HCT116 (cell line): ENCODE data around the gene SNAP29. TPM values are rescaled to one million over a fixed set of nuclear protein-coding genes. Genes with fewer than 3 reads are reported as not detected.

Experiments used
- ATAC-seq: fragments of 200-7000 bp; cut with Tn5 transposase; 2 replicates; pipeline ENCODE4 v1.9.1; 2020; ENCODE audit warnings: mild to moderate bottlenecking, moderate library complexity
- BruUV-seq: library from RNA; stranded (reverse); fragments of 400-500 nt; replicated peaks from 2 replicates; lab custom pipeline; 2021; lab: Mats Ljungman, UMichigan
- CTCF ChIA-PET: fragments of 300-600 bp; sonication (Branson Sonifier 250); formaldehyde crosslinking; loops from one replicate; lab custom pipeline; 2021; ENCODE audit warnings: antibody characterized with exemption; lab: Charles Lee
- POLR2A ChIA-PET: fragments of 300-600, 350-600 bp; sonication (Branson Sonifier 250); formaldehyde crosslinking; loops from one replicate; lab custom pipeline; 2021; ENCODE audit warnings: antibody characterized with exemption; lab: Charles Lee
- RAD21 ChIA-PET, 2 experiments: fragments of 300-600 bp; sonication (Branson Sonifier 250); formaldehyde crosslinking; loops; one replicate each; lab custom pipeline; 2023; ENCODE audit warnings: low total read pairs in 2 of 2; ENCODE audit not compliant: uncharacterized antibody in 2 of 2, unreplicated experiment in 2 of 2, low non-redundant PET in 1 of 2; lab: Charles Lee
- DNase-seq: peaks from one replicate; pipeline ENCODE4 v3.0.0-alpha.2; 2010; ENCODE audit warnings: low read depth, low spot score
- H2AFZ ChIP-seq: fragments of 200-600 bp; shearing (Covaris generic), sonication (generic); 2 replicates; pipeline ENCODE4 v1.6.1; 2017; ENCODE audit warnings: low read depth, mixed run types, mixed read lengths, antibody characterized with exemption, low read length; ENCODE audit not compliant: poor library complexity, severe bottlenecking
- H3K27ac ChIP-seq: 2 replicates; pipeline ENCODE4 v1.5.1; 2012; ENCODE audit warnings: low read depth, low read length
- H3K27me3 ChIP-seq: fragments of 200-600 bp; sonication (generic); 2 replicates; pipeline ENCODE4 v1.6.1; 2016; ENCODE audit warnings: mixed run types, low read length, mixed read lengths; ENCODE audit not compliant: insufficient read depth
- H3K36me3 ChIP-seq, 2 experiments: fragments of 200-500 bp in 1 of 2; fragments of 200-600 bp in 1 of 2; sonication (Bioruptor generic) in 1 of 2; sonication (generic) in 1 of 2; 2 replicates each; pipeline versions ENCODE4 v1.5.1 to v1.6.1; 2014 to 2016; ENCODE audit warnings: low read length in 2 of 2, inconsistent platforms in 1 of 2, mixed read lengths in 1 of 2, mixed run types in 1 of 2; ENCODE audit not compliant: insufficient read depth in 2 of 2, control insufficient read depth in 1 of 2
- H3K4me1 ChIP-seq, 2 experiments: fragments of 200-600 bp in 1 of 2; sonication (generic) in 1 of 2; 2 replicates each; pipeline versions ENCODE4 v1.5.1 to v1.6.1; 2012 to 2017; ENCODE audit warnings: low read length in 2 of 2, inconsistent platforms in 1 of 2, mild to moderate bottlenecking in 1 of 2, mixed read lengths in 1 of 2, mixed run types in 1 of 2, moderate library complexity in 1 of 2; ENCODE audit not compliant: insufficient read depth in 2 of 2, control insufficient read depth in 1 of 2
- H3K4me2 ChIP-seq: fragments of 200-600 bp; sonication (generic); 2 replicates; pipeline ENCODE4 v1.6.1; 2017; ENCODE audit warnings: mixed run types, low read length, mixed read lengths
- H3K4me3 ChIP-seq, 2 experiments: fragments of 200-600 bp in 1 of 2; sonication (generic) in 1 of 2; replicated peaks in 1 of 2; 2 replicates each; pipeline ENCODE4 v1.5.1; 2011 to 2016; ENCODE audit warnings: low read length in 2 of 2, control low read depth in 1 of 2, low read depth in 1 of 2, mild to moderate bottlenecking in 1 of 2, mixed read lengths in 1 of 2, mixed run types in 1 of 2
- H3K79me2 ChIP-seq: fragments of 200-600 bp; sonication (generic); 2 replicates; pipeline ENCODE4 v1.6.1; 2017; ENCODE audit warnings: mild to moderate bottlenecking, mixed run types, low read length, moderate library complexity, mixed read lengths; ENCODE audit not compliant: insufficient read depth
- H3K9ac ChIP-seq: fragments of 200-600 bp; sonication (generic); 2 replicates; pipeline ENCODE4 v1.6.1; 2016; ENCODE audit warnings: low read length, mixed read lengths
- H3K9me2 ChIP-seq: fragments of 200-600 bp; sonication (generic), shearing (Covaris generic); 2 replicates; pipeline ENCODE4 v1.6.1; 2017; ENCODE audit warnings: mixed run types, mild to moderate bottlenecking, moderate library complexity; ENCODE audit not compliant: insufficient read depth
- H3K9me3 ChIP-seq, 2 experiments: fragments of 200-500 bp in 1 of 2; fragments of 200-600 bp in 1 of 2; sonication (Bioruptor generic) in 1 of 2; sonication (generic) in 1 of 2; 2 replicates each; pipeline ENCODE4 v1.6.1; 2014 to 2017; ENCODE audit warnings: low read length in 2 of 2, mixed read lengths in 2 of 2, inconsistent platforms in 1 of 2, low read depth in 1 of 2, mild to moderate bottlenecking in 1 of 2, mixed run types in 1 of 2, moderate library complexity in 1 of 2; ENCODE audit not compliant: control insufficient read depth in 1 of 2, insufficient read depth in 1 of 2
- H4K20me1 ChIP-seq: fragments of 200-600 bp; sonication (generic), shearing (Covaris generic); 2 replicates; pipeline ENCODE4 v1.6.1; 2017; ENCODE audit warnings: mixed run types, mild to moderate bottlenecking, moderate library complexity; ENCODE audit not compliant: insufficient read depth
- CEBPB ChIP-seq: IDR thresholded peaks from 2 replicates; pipeline ENCODE4 v1.6.1; 2012; ENCODE audit warnings: low read depth
- EGR1 ChIP-seq: IDR thresholded peaks from 2 replicates; pipeline ENCODE4 v1.6.1; 2012; ENCODE audit warnings: low read depth
- ELF1 ChIP-seq: IDR thresholded peaks from 2 replicates; pipeline ENCODE4 v1.6.1; 2012; ENCODE audit warnings: low read depth, borderline replicate concordance
- EZH2 ChIP-seq: fragments of 200-600 bp; sonication (generic); IDR thresholded peaks from 2 replicates; pipeline ENCODE4 v1.6.1; 2017; ENCODE audit warnings: antibody characterized with exemption, mixed run types
- EZH2phosphoT487 ChIP-seq: fragments of 200-600 bp; IDR thresholded peaks from 2 replicates; pipeline ENCODE4 v1.6.1; 2018; ENCODE audit warnings: antibody characterized with exemption, borderline replicate concordance
- FOSL1 ChIP-seq: IDR thresholded peaks from 2 replicates; pipeline ENCODE4 v1.6.1; 2012; ENCODE audit warnings: low read depth
- JUND ChIP-seq: IDR thresholded peaks from 2 replicates; pipeline ENCODE4 v1.6.1; 2012
- POLR2A ChIP-seq: IDR thresholded peaks from 2 replicates; pipeline ENCODE4 v1.7.0; 2011; ENCODE audit warnings: borderline replicate concordance; ENCODE audit not compliant: insufficient read depth, insufficient read length; ENCODE audit errors: extremely low read depth
- POLR2AphosphoS5 ChIP-seq: IDR thresholded peaks from 2 replicates; pipeline ENCODE4 v1.6.1; 2011; ENCODE audit warnings: mild to moderate bottlenecking, low read depth, low read length, moderate library complexity
- SIN3A ChIP-seq: IDR thresholded peaks from 2 replicates; pipeline ENCODE4 v1.6.1; 2012; ENCODE audit warnings: low read depth
- SP1 ChIP-seq: IDR thresholded peaks from 2 replicates; pipeline ENCODE4 v1.6.1; 2012; ENCODE audit warnings: low read depth
- SRF ChIP-seq: IDR thresholded peaks from 2 replicates; pipeline ENCODE4 v1.6.1; 2012; ENCODE audit warnings: low read depth
- TCF7L2 ChIP-seq: IDR thresholded peaks from 2 replicates; pipeline ENCODE4 v1.7.0; 2011; ENCODE audit warnings: borderline replicate concordance, inconsistent platforms; ENCODE audit not compliant: insufficient read depth, insufficient read length; ENCODE audit errors: extremely low read depth
- YY1 ChIP-seq: IDR thresholded peaks from 2 replicates; pipeline ENCODE4 v1.6.1; 2011; ENCODE audit warnings: low read length, low read depth, moderate library complexity, mild to moderate bottlenecking; ENCODE audit not compliant: insufficient replicate concordance; ENCODE audit errors: extremely low read depth
- ZBTB33 ChIP-seq: IDR thresholded peaks from 2 replicates; pipeline ENCODE4 v1.6.1; 2011; ENCODE audit warnings: mild to moderate bottlenecking, low read length, moderate library complexity; ENCODE audit not compliant: insufficient replicate concordance; ENCODE audit errors: extremely low read depth
- ZFX ChIP-seq: fragments of 450-650 bp; IDR thresholded peaks from 2 replicates; pipeline ENCODE4 v1.6.1; 2017
- ZNF274 ChIP-seq: fragments of 200-500 bp; sonication (Bioruptor generic); IDR thresholded peaks from 2 replicates; pipeline ENCODE4 v1.6.1; 2014; ENCODE audit warnings: mild to moderate bottlenecking, low read depth, low read length, inconsistent platforms
- intact Hi-C: fragments of 100-400 bp; cut with micrococcal nuclease; formaldehyde crosslinking; loops from 2 replicates; pipeline ENCODE4 v1.10.0; 2022
- total RNA-seq: library from RNA; stranded (reverse); gene quantifications from one replicate; pipeline ENCODE4 v1.2.1, GENCODE V29; 2021; ENCODE audit not compliant: unreplicated experiment
- TF ChIP-seq, protein P1 (sequence below): IDR thresholded peaks from 2 replicates; pipeline ENCODE4 v1.6.1; 2012
- TF ChIP-seq, protein P2 (sequence below): IDR thresholded peaks from 2 replicates; pipeline ENCODE4 v1.6.1; 2012
- TF ChIP-seq, protein P3 (sequence below), 3 experiments: fragments of 200-600 bp in 1 of 3; sonication (generic) in 1 of 3; IDR thresholded peaks in 2 of 3; conservative IDR thresholded peaks in 1 of 3; 2 replicates each; pipeline ENCODE4 v1.5.1; 2012 to 2017; ENCODE audit warnings: low read depth in 2 of 3, low read length in 2 of 3, antibody characterized with exemption in 1 of 3, borderline replicate concordance in 1 of 3, control low read depth in 1 of 3, mild to moderate bottlenecking in 1 of 3, mixed read lengths in 1 of 3, mixed run types in 1 of 3, moderate library complexity in 1 of 3; ENCODE audit not compliant: insufficient read depth in 1 of 3

SNAP29 gene
- total RNA-seq, 1 experiment from 2014 or later: 27.3 TPM

DNA sequence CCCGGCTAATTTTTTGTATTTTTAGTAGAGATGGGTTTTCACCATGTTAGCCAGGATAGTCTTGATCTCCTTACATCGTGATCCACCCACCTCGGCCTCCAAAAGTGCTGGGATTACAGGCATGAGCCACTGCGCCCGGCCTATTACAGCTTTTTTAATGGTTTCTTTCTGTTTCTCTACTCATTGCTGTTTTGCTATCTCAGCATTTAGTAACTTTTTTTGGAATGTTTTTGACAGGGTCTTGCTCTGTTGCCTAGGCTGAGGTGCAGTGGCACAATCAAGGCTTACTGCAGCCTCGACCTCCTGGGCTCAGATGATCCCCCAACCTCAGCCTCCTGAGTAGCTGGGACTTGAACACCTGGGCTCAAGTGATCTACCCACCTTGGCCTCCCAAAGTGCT lies 53.7 kb downstream of the SNAP29 start:
- no peaks in the 10 kb centered on the region for H3K9me2 ChIP-seq
- ChIA-PET RAD21 (no interaction called here), CTCF (no interaction called here), POLR2A (no interaction called here)
- peaks cover 2% of the 10 kb centered on the region; the same call in 1 of the 2 replicates for H3K79me2 ChIP-seq
- no peak overlapping the region for H3K4me2 ChIP-seq
- TF ChIP-seq JUND (no peak), FOSL1 (no peak), EZH2phosphoT487 (no peak), SP1 (no peak), CEBPB (no peak), TCF7L2 (no peak), YY1 (no peak), SIN3A (no peak), EZH2 (no peak), ZBTB33 (no peak), SRF (no peak), ZFX (no peak), ELF1 (no peak), ZNF274 (no peak), POLR2AphosphoS5 (no peak), POLR2A (no peak), EGR1 (no peak)
- TF ChIP-seq, protein P1, sequence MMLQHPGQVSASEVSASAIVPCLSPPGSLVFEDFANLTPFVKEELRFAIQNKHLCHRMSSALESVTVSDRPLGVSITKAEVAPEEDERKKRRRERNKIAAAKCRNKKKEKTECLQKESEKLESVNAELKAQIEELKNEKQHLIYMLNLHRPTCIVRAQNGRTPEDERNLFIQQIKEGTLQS: no peak
- TF ChIP-seq, protein P2, sequence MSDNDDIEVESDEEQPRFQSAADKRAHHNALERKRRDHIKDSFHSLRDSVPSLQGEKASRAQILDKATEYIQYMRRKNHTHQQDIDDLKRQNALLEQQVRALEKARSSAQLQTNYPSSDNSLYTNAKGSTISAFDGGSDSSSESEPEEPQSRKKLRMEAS: no peak
- TF ChIP-seq, protein P3, sequence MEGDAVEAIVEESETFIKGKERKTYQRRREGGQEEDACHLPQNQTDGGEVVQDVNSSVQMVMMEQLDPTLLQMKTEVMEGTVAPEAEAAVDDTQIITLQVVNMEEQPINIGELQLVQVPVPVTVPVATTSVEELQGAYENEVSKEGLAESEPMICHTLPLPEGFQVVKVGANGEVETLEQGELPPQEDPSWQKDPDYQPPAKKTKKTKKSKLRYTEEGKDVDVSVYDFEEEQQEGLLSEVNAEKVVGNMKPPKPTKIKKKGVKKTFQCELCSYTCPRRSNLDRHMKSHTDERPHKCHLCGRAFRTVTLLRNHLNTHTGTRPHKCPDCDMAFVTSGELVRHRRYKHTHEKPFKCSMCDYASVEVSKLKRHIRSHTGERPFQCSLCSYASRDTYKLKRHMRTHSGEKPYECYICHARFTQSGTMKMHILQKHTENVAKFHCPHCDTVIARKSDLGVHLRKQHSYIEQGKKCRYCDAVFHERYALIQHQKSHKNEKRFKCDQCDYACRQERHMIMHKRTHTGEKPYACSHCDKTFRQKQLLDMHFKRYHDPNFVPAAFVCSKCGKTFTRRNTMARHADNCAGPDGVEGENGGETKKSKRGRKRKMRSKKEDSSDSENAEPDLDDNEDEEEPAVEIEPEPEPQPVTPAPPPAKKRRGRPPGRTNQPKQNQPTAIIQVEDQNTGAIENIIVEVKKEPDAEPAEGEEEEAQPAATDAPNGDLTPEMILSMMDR (IDR thresholded peaks at IDR 0.05 in 2 of 3, conservative IDR thresholded peaks at IDR 0.05 in 1 of 3; ENCODE audit: borderline replicate concordance in 1 of 3, insufficient read depth in 1 of 3, low read depth in 2 of 3, low read length in 2 of 3): no peak
- no peak overlapping the region for H2AFZ ChIP-seq
- no peaks in the 10 kb centered on the region for H3K36me3 ChIP-seq
- intact Hi-C loops: no loop called here
- no peaks in the 10 kb centered on the region for H3K27me3 ChIP-seq
- ATAC-seq: no peak
- no peak for DNase-seq
- H3K4me3 ChIP-seq: no peak overlapping the region
- H3K27ac ChIP-seq: no peak overlapping the region
- H3K4me1 ChIP-seq: peaks cover 5 to 10% of the 10 kb centered on the region in 2 experiments; a peak in 2 of 4 replicates
- no TSS peak for BruUV-seq
- no peaks in the 10 kb centered on the region for H4K20me1 ChIP-seq
- no peak overlapping the region for H3K9ac ChIP-seq
- no peaks in the 10 kb centered on the region for H3K9me3 ChIP-seq
